SH-SY5Y (cell line): Measurements from ENCODE around the gene GOLGA8B.

Experiments
- GATA2 ChIP-seq: IDR thresholded peaks from 2 replicates; pipeline ENCODE4 v1.6.1; 2011; ENCODE audit warnings: mild to moderate bottlenecking, low read depth, low read length
- GATA3 ChIP-seq: IDR thresholded peaks from 2 replicates; pipeline ENCODE4 v1.6.1; 2011; ENCODE audit warnings: low read depth, mild to moderate bottlenecking, low read length, moderate library complexity

GRCh38 chr15:34594361-34594760 is 10.9 kb upstream of the GOLGA8B start:
- TF ChIP-seq GATA3 (no peak), GATA2 (no peak)
